ENCODE data around the gene OR7D4.
"Not testable (repeated sequence)": the region's sequence is repeated elsewhere in the genome, so short reads cannot be mapped to it uniquely, and the experiment has no call there.

OR7D4 gene

DNA sequence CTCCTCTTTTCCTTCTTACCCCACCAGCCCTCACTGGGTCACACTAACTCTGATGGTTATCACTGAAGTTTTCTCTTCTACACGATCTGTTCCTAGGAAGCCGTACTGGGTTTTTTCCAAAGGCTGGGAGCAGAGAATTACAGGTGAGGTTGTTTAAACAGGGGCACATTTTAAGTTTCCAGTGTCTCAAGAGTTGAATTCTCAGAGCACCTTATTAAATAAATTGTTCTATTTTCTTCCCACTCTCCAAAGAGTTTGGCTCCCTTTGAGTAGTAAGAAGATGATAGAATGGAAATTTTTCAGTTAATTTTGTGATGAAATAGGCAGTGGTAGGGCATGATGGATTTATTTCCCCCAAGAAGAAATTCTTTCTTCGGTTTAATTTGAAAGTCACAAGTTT is at the start of gene OR7D4:
Gene OR7D4 (minus strand): TSS at position 101 of the 400 bp plus-strand sequence. CDS start 4,752 bp downstream, outside the sequence.
- DNase-seq = no peak

DNA sequence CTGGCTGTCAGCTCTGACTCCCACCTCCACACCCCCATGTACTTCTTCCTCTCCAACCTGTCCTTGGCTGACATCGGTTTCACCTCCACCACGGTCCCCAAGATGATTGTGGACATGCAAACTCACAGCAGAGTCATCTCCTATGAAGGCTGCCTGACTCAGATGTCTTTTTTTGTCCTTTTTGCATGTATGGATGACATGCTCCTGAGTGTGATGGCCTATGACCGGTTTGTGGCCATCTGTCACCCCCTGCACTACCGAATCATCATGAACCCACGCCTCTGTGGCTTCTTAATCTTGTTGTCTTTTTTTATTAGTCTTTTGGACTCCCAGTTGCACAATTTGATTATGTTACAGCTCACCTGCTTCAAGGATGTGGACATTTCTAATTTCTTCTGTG is 31.8 kb upstream of the OR7D4 start:
- no peak for DNase-seq

DNA sequence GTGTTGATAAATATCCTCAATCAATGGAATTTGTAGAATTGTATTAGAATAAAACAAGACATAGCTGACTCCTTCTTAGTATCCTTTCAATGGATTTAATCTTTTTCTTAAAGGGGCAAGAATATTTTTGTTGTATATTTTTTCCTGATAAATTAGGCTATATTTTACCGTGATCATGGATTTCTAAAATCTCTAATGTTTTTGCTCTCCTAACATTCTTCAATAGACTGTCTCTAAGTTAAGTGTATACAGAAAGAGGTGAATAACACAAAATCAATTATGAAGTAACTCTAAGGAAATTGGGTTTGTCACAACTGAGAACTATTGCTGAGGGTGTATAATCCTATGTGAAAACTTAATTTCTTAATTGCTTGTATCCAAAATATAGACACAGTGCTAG is 31.2 kb upstream of the OR7D4 start, which contains the start of gene OR7E24:
Gene OR7E24 (plus strand): TSS at position 301 of the 400 bp plus-strand sequence. CDS start 114 bp downstream, outside the sequence.
- no peak for DNase-seq

DNA sequence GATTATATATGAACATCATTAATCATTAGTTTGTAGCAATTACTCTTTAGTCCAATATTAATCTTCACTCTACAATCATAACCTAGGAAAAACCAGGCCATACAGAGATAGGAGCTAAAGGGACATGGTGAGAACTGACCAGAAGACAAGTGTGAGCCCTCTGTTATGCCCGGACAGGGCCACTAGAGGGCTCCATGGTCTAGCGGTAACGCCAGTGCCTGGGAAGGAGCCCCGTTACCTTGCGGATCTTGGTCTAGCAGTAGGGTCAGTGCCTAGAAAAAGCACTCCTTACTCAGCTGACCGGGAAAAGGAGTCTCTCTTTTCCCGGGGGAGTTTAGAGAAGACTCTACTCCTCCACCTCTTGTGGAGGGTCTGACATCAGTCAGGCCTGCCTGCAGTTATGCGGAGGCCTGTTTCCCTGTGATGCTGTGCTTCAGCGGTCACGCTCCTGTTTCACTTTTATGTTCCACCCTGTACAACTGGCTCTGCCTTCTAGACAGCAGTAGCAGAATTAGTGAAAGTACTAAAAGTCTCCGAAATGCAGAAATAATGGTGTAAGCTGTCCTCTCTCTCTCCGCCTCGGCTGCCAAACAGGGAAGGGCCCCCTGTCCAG is 13.8 kb downstream of the OR7D4 start:
- peak; percentile 67 for DNase-seq

DNA sequence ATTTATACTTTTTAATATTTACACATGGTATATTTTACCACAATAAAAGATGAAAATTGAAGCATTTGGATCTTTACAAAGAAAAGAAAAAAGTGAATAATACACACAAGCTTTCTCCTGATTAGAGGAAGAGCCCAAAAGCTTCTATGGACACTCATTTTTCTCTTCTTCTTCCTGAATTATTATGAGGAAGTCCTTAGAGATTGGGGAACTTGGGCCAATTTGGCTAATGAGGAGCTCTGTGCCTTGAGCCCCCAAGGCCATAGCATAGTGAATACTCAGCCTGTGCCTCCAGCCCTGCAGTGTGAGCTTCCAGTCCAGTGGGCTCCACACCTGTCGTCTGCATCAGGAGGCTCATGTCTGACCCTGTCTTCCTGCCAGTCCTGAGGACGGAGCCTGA is 21.3 kb downstream of the OR7D4 start:
- not testable (repeated sequence) for DNase-seq

DNA sequence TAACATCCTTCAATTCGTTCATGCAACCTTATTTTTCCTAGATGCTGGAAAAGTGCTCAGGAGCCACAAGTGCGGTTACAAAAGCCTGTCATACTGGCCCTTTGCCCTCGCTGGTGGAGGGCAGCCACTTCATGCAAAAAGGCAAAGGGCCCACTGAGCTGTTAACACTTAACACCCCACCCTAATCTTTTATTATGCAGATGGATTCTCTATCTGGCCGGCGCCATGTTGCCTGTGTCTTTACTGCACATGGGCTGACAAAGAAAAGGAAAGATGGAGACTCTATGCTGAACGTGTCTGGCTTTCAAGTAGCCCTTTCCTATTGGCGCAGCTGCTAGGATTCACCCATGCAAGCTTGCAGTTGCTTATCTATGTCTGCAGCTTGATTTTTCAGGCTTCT is 29.9 kb downstream of the OR7D4 start:
- no peak for DNase-seq

DNA sequence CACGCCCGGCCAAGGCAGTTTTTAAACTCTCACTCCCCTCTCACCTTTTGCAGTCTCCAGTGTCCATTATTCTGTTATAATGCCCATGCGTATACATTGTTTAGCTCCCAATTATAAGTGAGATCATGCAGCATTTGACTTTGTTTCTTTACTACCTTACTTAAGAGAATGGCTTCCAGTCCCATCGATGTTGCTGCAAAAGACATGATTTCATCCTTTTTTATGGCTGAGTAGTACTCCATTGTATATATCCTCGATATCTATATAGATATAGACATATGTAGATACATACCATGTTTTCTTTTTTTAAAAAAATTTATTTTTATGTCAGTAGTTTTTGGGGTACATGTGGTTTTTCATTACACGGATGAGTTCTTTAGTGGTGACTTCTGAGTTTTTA is 32.2 kb downstream of the OR7D4 start:
- no peak for DNase-seq

DNA sequence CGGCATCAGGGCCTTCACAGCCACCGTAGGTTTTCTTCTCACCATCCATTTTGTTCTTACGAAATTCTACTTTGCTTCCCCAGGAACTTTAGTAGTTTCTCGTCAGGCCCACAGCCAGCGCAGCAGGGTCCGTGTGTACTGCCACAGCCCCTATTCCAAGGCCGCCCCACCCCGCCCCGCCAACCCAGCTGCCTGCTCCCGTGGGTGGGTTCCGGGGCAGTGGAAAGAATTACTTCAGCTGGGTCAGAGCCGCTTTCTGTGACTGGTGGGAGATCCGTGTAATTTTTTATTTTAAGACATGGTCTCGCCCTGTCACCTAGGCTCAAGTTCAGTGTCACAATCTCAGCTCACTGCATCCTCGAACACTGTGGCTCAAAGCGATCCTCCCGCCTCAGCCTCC is 36.4 kb downstream of the OR7D4 start:
- no peak for DNase-seq

DNA sequence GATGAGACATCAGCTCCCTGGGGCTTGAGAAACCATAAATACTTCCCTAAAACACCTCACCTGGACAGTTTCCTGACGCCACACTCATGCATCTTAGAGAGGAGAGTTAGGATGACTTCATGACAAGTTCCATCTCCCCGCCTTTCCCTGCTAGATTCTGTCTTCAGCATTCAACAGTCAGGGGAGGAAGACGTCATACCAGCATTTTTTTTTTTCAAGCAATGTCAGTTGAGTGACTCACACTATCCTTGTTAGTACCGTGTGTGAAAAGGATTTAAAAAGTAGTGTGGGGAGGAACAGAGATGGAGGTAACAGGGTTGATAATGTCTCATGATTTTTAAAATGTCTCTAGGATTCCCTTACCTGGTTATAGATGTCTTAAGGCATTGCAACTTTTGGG is 40.5 kb downstream of the OR7D4 start, which contains the start of gene OR7D2:
Gene OR7D2 (plus strand): TSS at position 79 of the 400 bp plus-strand sequence. CDS start 6,803 bp downstream, outside the sequence.
- DNase-seq = no peak

DNA sequence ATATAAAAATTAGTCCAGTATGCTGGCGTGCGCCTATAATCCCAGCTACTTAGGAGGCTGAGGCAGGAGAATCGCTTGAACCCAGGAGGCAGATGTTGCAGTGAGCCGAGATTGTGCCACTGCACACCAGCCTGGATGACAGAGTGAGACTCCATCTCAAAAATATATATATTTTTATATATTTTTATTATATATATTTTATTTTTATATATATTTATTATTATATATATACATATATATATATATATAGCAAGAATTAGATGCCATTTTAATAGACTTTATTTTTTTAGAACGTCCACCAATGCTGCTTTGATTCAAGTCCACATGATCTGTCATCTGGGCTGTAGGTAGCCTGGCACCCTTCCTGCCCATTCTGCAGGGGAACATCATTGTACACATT is 44.1 kb downstream of the OR7D4 start:
- no peak for DNase-seq

DNA sequence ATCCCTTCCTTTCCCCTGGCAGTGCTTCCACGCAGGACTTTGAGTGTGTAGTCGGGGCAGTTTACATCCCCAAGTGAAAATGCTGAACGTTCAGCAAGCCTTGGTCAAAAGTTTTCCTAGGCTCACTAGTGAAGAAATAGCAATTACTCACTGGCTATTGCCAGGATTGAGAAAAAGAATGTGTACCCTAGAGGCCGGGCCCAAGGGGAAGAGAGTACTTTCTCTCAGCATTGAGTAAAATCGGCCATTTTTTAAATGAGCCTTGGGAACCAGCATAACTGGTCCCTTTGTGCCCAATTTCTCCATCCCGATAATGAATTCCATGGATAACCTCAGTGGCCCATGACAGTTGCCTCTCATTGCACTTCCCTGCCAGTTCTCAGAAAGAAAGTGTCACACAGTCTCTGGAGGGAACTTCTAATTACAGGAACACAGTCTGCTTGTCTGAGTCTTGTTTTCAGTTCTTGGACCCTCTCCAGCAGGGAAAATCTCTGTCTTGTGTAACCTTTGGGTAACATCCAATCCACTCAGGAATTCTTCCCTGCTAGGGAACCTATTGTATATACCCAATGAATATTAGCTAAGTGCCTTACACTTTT is 47.9 kb downstream of the OR7D4 start:
- DNase-seq = no peak

DNA sequence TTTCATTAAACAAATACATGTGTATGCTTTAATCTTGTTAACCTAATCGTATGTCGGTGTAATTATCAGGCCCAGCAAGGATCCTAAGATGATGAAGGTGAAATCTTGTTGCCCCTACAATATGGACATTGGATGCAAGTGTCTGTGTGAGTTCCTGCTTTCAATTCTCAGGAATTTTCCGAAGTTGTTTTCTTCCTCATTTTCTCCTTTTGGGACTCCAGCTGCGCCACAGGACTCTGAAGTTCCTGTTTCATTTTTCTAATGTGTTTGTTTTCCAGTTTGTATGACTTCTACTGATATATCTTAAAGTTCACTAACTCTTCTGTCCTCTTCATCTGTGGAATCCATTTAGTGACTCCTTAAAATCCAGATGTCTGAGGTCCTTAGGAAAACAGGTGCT is 52.5 kb downstream of the OR7D4 start:
- no peak for DNase-seq

DNA sequence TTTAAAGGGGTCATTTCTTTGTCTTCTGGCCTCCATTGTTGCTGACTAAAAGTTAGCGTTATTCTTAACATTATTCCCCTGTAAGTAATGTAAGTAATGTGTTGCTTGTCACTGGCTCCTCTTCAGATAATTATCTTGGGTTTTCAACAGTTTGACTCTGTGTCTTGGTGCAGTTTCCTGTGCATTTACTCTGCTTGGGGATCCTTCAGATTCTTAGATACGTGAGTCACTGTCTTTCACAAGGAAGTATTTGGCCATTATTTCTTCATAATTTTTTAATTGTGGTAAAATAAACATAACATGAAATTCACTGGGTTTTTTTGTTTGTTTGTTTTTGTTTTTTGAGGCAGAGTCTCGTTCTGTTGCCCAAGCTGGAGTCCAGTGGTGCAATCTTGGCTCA is 54.1 kb downstream of the OR7D4 start:
- no peak for DNase-seq

DNA sequence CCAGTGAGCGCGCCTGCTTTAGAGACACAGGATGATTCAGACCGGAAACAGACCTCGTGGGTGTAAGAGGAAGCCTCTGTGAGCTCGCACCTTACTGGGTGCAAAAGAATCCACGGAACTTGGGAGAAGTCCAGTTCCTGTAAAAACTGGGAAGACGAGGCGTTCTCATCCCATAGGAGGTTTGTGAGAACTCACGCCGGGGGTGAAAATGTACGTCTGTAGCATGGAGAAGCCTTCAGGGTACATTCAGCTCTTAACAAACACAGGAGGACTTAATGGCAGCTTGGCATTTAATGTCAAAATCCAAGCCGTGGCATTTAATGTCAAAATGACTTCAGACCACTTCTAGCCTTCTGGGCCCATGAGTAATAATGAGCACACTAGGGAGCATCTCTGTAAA is 58.0 kb downstream of the OR7D4 start:
- no peak for DNase-seq

Measured in activated CD8-positive, alpha-beta memory T cell treated with anti-CD3 and anti-CD28 coated beads, Interleukin-2, amount 50 U/mL, for 4 hours (primary cell).